ENCODE data around the gene GPATCH8.
"Not testable (repeated sequence)": the region's sequence is repeated elsewhere in the genome, so short reads cannot be mapped to it uniquely, and the experiment has no call there.

GPATCH8 gene

DNA sequence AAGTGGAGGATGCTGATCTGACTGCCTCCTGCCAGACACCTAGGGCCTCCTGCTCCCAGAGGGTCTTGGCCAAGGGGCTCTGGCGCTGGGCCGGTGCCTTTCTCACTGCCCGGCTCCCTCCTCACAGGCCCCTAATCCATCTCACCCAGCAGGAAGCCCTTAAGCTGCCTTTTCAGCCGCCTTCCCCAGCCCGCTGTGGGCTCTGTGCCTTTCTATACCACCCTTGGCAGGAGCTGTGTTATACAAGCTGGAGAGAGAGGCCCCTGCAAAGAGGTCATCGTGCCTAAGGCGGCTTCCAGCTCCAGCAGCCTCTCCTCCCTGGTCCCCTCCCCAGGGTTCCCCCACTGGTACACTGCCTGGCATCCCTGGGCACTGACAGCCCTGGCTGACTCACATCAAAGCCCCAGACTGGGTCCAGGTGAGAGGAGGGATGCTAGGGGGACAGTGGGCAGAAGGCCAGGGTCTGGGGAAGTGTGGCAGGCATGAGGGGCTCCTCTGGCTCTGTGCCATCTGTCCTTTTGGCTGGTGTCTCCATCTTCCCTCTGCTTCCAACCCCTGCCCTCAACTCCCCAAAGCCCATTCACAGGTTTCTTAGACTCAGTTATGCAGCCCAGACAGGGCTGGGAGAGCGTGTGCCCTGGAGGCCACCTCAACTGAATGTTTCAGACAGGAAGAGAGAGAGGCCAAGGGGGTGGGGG, 38.8 kb upstream of the GPATCH8 start:
- H3K9ac ChIP-seq = no peak overlapping the region
- TF ChIP-seq, protein P1, sequence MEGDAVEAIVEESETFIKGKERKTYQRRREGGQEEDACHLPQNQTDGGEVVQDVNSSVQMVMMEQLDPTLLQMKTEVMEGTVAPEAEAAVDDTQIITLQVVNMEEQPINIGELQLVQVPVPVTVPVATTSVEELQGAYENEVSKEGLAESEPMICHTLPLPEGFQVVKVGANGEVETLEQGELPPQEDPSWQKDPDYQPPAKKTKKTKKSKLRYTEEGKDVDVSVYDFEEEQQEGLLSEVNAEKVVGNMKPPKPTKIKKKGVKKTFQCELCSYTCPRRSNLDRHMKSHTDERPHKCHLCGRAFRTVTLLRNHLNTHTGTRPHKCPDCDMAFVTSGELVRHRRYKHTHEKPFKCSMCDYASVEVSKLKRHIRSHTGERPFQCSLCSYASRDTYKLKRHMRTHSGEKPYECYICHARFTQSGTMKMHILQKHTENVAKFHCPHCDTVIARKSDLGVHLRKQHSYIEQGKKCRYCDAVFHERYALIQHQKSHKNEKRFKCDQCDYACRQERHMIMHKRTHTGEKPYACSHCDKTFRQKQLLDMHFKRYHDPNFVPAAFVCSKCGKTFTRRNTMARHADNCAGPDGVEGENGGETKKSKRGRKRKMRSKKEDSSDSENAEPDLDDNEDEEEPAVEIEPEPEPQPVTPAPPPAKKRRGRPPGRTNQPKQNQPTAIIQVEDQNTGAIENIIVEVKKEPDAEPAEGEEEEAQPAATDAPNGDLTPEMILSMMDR (IDR thresholded peaks at IDR 0.05) = no peak
- H3K4me3 ChIP-seq (ENCODE audit: low read depth, low read length) = no peak overlapping the region
- H2AFZ ChIP-seq = no peak overlapping the region
- H3K4me1 ChIP-seq = no peaks in the 10 kb centered on the region
- no peak overlapping the region for H3K27ac ChIP-seq
- no peaks in the 10 kb centered on the region for H3K79me2 ChIP-seq
- H3K4me2 ChIP-seq (ENCODE audit: low read length) = no peak overlapping the region
- no peaks in the 10 kb centered on the region for H3K36me3 ChIP-seq (ENCODE audit: control insufficient read depth, insufficient read depth, low read length)
- H3K9me3 ChIP-seq (ENCODE audit: control insufficient read depth, low read length) = no peaks in the 10 kb centered on the region
- H3K27me3 ChIP-seq (ENCODE audit: control insufficient read depth, insufficient read depth, low read length) = no peaks in the 10 kb centered on the region

GRCh38 chr17:44540246-44541084, 37.3 kb upstream of the GPATCH8 start:
- no peaks in the 10 kb centered on the region for H3K27me3 ChIP-seq (ENCODE audit: control insufficient read depth, insufficient read depth, low read length)
- no peak overlapping the region for H3K27ac ChIP-seq
- no peak overlapping the region for H3K9ac ChIP-seq
- H3K4me1 ChIP-seq = no peaks in the 10 kb centered on the region
- H3K36me3 ChIP-seq (ENCODE audit: control insufficient read depth, insufficient read depth, low read length) = no peaks in the 10 kb centered on the region
- TF ChIP-seq, protein P1 (IDR thresholded peaks at IDR 0.05) = no peak
- no peak overlapping the region for H3K4me2 ChIP-seq (ENCODE audit: low read length)
- no peak overlapping the region for H2AFZ ChIP-seq
- no peak overlapping the region for H3K4me3 ChIP-seq (ENCODE audit: low read depth, low read length)
- no peaks in the 10 kb centered on the region for H3K9me3 ChIP-seq (ENCODE audit: control insufficient read depth, low read length)
- no peaks in the 10 kb centered on the region for H3K79me2 ChIP-seq

- no peaks in the 10 kb centered on the region for H3K27me3 ChIP-seq (ENCODE audit: control insufficient read depth, insufficient read depth, low read length)
- H3K36me3 ChIP-seq (ENCODE audit: control insufficient read depth, insufficient read depth, low read length) = no peaks in the 10 kb centered on the region
- H3K4me2 ChIP-seq (ENCODE audit: low read length) = no peak overlapping the region
- H3K4me1 ChIP-seq = no peaks in the 10 kb centered on the region
- TF ChIP-seq, protein P1 (IDR thresholded peaks at IDR 0.05) = no peak
- H2AFZ ChIP-seq = no peak overlapping the region
- H3K27ac ChIP-seq = no peak overlapping the region
- no peaks in the 10 kb centered on the region for H3K79me2 ChIP-seq
- no peaks in the 10 kb centered on the region for H3K9me3 ChIP-seq (ENCODE audit: control insufficient read depth, low read length)
- no peak overlapping the region for H3K9ac ChIP-seq
- H3K4me3 ChIP-seq (ENCODE audit: low read depth, low read length) = no peak overlapping the region
Measured at GRCh38 chr17:44539673-44540072, 36.5 kb upstream of the GPATCH8 start.

DNA sequence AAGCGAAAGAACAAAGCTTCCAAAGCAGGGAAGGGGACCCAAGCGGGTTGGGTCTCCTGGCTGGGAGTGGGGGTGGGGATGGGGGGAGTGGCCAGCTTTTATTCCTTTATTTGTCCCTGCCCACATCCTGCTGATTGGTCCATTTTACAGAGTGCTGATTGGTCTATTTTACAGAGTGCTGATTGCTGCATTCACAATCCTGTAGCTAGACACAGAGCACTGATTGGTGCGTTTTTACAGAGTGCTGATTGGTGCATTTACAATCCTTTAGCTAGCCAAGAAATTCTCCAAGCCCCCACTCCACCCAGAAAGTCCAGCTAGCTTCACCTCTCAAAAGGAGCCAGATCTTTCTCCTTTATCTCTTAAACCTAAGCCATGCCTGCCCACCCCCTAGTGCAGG, 34.7 kb upstream of the GPATCH8 start:
- H3K36me3 ChIP-seq (ENCODE audit: control insufficient read depth, insufficient read depth, low read length); H3K4me3 ChIP-seq (ENCODE audit: low read depth, low read length); H3K9ac ChIP-seq; H2AFZ ChIP-seq; H3K27ac ChIP-seq; H3K79me2 ChIP-seq; H3K4me1 ChIP-seq; H3K4me2 ChIP-seq (ENCODE audit: low read length); H3K9me3 ChIP-seq (ENCODE audit: control insufficient read depth, low read length); H3K27me3 ChIP-seq (ENCODE audit: control insufficient read depth, insufficient read depth, low read length): not testable (repeated sequence)

- Histone ChIP-seq H3K4me1 (no peaks in the 10 kb centered on the region), H3K27ac (no peak overlapping the region), H3K79me2 (no peaks in the 10 kb centered on the region), H3K9me3 (ENCODE audit: control insufficient read depth, low read length) (no peaks in the 10 kb centered on the region), H3K36me3 (ENCODE audit: control insufficient read depth, insufficient read depth, low read length) (no peaks in the 10 kb centered on the region), H3K9ac (no peak overlapping the region), H3K27me3 (ENCODE audit: control insufficient read depth, insufficient read depth, low read length) (no peaks in the 10 kb centered on the region), H2AFZ (peak overlapping the region; percentile 53), H3K4me2 (ENCODE audit: low read length) (no peak overlapping the region), H3K4me3 (ENCODE audit: low read depth, low read length) (no peak overlapping the region)
- TF ChIP-seq, protein P1 (IDR thresholded peaks at IDR 0.05) = no peak
Measured at GRCh38 chr17:44536090-44536953, 33.1 kb upstream of the GPATCH8 start.

Measured in parathyroid adenoma (tissue), 2 donors.